ENCODE results near the gene GRIN3B. TPM values are rescaled to one million over a fixed set of nuclear protein-coding genes. Genes with fewer than 3 reads are reported as not detected.

The GRIN3B gene, protein sequence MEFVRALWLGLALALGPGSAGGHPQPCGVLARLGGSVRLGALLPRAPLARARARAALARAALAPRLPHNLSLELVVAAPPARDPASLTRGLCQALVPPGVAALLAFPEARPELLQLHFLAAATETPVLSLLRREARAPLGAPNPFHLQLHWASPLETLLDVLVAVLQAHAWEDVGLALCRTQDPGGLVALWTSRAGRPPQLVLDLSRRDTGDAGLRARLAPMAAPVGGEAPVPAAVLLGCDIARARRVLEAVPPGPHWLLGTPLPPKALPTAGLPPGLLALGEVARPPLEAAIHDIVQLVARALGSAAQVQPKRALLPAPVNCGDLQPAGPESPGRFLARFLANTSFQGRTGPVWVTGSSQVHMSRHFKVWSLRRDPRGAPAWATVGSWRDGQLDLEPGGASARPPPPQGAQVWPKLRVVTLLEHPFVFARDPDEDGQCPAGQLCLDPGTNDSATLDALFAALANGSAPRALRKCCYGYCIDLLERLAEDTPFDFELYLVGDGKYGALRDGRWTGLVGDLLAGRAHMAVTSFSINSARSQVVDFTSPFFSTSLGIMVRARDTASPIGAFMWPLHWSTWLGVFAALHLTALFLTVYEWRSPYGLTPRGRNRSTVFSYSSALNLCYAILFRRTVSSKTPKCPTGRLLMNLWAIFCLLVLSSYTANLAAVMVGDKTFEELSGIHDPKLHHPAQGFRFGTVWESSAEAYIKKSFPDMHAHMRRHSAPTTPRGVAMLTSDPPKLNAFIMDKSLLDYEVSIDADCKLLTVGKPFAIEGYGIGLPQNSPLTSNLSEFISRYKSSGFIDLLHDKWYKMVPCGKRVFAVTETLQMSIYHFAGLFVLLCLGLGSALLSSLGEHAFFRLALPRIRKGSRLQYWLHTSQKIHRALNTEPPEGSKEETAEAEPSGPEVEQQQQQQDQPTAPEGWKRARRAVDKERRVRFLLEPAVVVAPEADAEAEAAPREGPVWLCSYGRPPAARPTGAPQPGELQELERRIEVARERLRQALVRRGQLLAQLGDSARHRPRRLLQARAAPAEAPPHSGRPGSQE
- total RNA-seq: 1 to 10 TPM; 2.0 TPM
- polyA plus RNA-seq (2013, experiment 1 of 2): 0.85 TPM
- polyA plus RNA-seq (2013, experiment 2 of 2): 0.50 TPM
- long read RNA-seq, experiment 1: 0 reads
- long read RNA-seq, experiment 2, partial matches to known transcripts: 2 of 4 reads
- long read RNA-seq, experiment 2, other reads (novel, unspliced or antisense): 2 of 4 reads
- long read RNA-seq, experiment 3: 0 reads
- long read RNA-seq, experiment 4: 0 reads

DNA sequence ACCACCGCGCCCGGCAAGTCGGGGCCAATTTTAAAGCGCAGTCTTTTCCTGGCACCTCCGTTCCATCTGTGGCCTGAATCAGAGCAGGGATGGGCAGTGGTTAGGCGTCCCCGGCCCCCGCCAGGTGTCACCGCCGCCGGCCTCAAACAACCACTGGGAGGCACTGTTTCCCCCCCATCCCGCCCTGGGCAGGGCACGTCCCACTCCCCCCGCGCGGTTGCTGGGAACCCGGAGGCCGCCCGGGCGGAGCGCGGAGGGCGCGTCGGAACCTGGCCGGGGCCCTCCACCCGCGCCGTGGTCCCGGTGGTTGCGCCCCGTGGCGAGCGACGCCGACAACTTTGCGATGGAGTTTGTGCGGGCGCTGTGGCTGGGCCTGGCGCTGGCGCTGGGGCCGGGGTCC is at the start of gene GRIN3B:
TSS of gene GRIN3B (plus strand) at position 325 of the 400 bp plus-strand sequence. CDS start at position 344, 19 bp downstream.
- Mint-ChIP-seq H3K9me3 (no peaks in the 10 kb centered on the region), H3K4me3 (peak within 1 kb of the TSS; percentile 45), H3K36me3 (ENCODE audit: low read depth) (no peaks in the 10 kb centered on the region), H3K4me1 (peaks cover 4% of the 10 kb centered on the region), H3K27me3 (ENCODE audit: insufficient read depth) (peaks cover 55% of the 10 kb centered on the region), H3K27ac (no peak within 1 kb of the TSS)
- no peaks in the 10 kb centered on the region for H3K9me3 ChIP-seq (ENCODE audit: control insufficient read depth, low read length)
- H3K27me3 ChIP-seq (ENCODE audit: control insufficient read depth, insufficient read depth, low read length, poor library complexity, severe bottlenecking): peaks cover 53% of the 10 kb centered on the region
- no peaks in the 10 kb centered on the region for H3K4me1 ChIP-seq (ENCODE audit: control insufficient read depth, insufficient read depth, low read length)
- no peak within 1 kb of the TSS for H3K27ac ChIP-seq (ENCODE audit: low read depth, low read length)
- H3K9ac ChIP-seq (ENCODE audit: extremely low read depth, low read length, poor library complexity, severe bottlenecking): no peak within 1 kb of the TSS
- 3 to 5% methylated on average over 6 to 43 of the region's 43 CpGs for WGBS, 2 experiments (ENCODE audit: insufficient coverage in 1 of 2, insufficient read length in 1 of 2)
- H3K36me3 ChIP-seq (ENCODE audit: control insufficient read depth, insufficient read depth, low read length): no peaks in the 10 kb centered on the region
- H3K4me3 ChIP-seq (ENCODE audit: low read length): no peak within 1 kb of the TSS
- peak; percentile 95 for DNase-seq
- TF ChIP-seq, protein P1, sequence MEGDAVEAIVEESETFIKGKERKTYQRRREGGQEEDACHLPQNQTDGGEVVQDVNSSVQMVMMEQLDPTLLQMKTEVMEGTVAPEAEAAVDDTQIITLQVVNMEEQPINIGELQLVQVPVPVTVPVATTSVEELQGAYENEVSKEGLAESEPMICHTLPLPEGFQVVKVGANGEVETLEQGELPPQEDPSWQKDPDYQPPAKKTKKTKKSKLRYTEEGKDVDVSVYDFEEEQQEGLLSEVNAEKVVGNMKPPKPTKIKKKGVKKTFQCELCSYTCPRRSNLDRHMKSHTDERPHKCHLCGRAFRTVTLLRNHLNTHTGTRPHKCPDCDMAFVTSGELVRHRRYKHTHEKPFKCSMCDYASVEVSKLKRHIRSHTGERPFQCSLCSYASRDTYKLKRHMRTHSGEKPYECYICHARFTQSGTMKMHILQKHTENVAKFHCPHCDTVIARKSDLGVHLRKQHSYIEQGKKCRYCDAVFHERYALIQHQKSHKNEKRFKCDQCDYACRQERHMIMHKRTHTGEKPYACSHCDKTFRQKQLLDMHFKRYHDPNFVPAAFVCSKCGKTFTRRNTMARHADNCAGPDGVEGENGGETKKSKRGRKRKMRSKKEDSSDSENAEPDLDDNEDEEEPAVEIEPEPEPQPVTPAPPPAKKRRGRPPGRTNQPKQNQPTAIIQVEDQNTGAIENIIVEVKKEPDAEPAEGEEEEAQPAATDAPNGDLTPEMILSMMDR (conservative IDR thresholded peaks at IDR 0.05): peak; percentile 91

GRCh38 chr19:952049-952679 is 48.1 kb upstream of the GRIN3B start:
- H3K27ac ChIP-seq (ENCODE audit: low read depth, low read length): peak overlapping the region; percentile 66
- H3K36me3 ChIP-seq (ENCODE audit: control insufficient read depth, insufficient read depth, low read length): peaks cover 5% of the 10 kb centered on the region
- H3K4me3 ChIP-seq (ENCODE audit: low read length): no peak overlapping the region
- H3K27ac Mint-ChIP-seq: peak overlapping the region; percentile 68
- H3K36me3 Mint-ChIP-seq (ENCODE audit: low read depth): peaks cover 9% of the 10 kb centered on the region
- no peaks in the 10 kb centered on the region for H3K9me3 Mint-ChIP-seq
- H3K9me3 ChIP-seq (ENCODE audit: control insufficient read depth, low read length): no peaks in the 10 kb centered on the region
- H3K4me1 ChIP-seq (ENCODE audit: control insufficient read depth, insufficient read depth, low read length): peaks cover 6% of the 10 kb centered on the region
- 96% methylated on average over 9 to 13 of the region's 14 CpGs for WGBS, 2 experiments (ENCODE audit: insufficient coverage in 1 of 2, insufficient read length in 1 of 2)
- DNase-seq: no peak
- H3K9ac ChIP-seq (ENCODE audit: extremely low read depth, low read length, poor library complexity, severe bottlenecking): no peak overlapping the region
- no peaks in the 10 kb centered on the region for H3K27me3 Mint-ChIP-seq (ENCODE audit: insufficient read depth)
- TF ChIP-seq, protein P1 (conservative IDR thresholded peaks at IDR 0.05): no peak
- peaks cover 19% of the 10 kb centered on the region for H3K4me1 Mint-ChIP-seq
- H3K27me3 ChIP-seq (ENCODE audit: control insufficient read depth, insufficient read depth, low read length, poor library complexity, severe bottlenecking): no peaks in the 10 kb centered on the region
- no peak overlapping the region for H3K4me3 Mint-ChIP-seq

All from endodermal cell (in vitro differentiated cells).